NB4 (cell line): ENCODE results near the gene IQCM.

Experiments
- DNase-seq: peaks from one replicate; pipeline ENCODE4 v3.0.0; 2010; ENCODE audit warnings: low read depth
- H3K4me3 ChIP-seq: one replicate; pipeline ENCODE4 v1.5.1; 2011; ENCODE audit warnings: mild to moderate bottlenecking, low read depth, low read length, moderate library complexity
- MYC ChIP-seq: IDR thresholded peaks from 2 replicates; pipeline ENCODE4 v1.6.1; 2011; ENCODE audit warnings: low read depth, low read length
- POLR2A ChIP-seq: IDR thresholded peaks from 2 replicates; pipeline ENCODE4 v1.6.1; 2011; ENCODE audit warnings: mild to moderate bottlenecking; ENCODE audit not compliant: insufficient read length; ENCODE audit errors: extremely low read depth
- TF ChIP-seq, protein P1 (sequence below): IDR thresholded peaks from one replicate; pipeline ENCODE4 v1.5.1; 2012; ENCODE audit warnings: low read depth, low read length
- TF ChIP-seq, protein P2 (sequence below): IDR thresholded peaks from 2 replicates; pipeline ENCODE4 v1.6.1; 2011; ENCODE audit warnings: low read depth, low read length

Gene IQCM

DNA sequence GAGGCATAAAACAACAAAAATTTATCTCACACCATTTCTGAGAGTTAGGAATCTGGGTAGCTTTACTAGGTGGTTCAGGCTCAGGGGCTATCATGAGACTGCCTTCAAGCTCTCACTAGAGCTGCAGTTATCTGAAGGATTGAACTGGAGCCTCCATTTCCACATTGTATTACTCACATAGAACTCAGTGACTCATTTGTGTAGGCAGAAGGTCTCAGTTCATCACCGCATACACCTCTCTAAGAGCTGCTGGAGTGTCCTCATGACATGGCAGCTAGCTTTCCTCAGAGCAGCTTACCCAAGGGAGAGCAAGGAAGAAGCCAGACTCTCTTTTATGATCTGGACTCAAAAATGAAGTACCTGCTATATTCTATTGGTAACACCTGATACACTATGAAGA, 389.2 kb downstream of the IQCM start:
- no peak for DNase-seq
- no peak overlapping the region for H3K4me3 ChIP-seq
- no peak for TF ChIP-seq POLR2A
- TF ChIP-seq, protein P1, sequence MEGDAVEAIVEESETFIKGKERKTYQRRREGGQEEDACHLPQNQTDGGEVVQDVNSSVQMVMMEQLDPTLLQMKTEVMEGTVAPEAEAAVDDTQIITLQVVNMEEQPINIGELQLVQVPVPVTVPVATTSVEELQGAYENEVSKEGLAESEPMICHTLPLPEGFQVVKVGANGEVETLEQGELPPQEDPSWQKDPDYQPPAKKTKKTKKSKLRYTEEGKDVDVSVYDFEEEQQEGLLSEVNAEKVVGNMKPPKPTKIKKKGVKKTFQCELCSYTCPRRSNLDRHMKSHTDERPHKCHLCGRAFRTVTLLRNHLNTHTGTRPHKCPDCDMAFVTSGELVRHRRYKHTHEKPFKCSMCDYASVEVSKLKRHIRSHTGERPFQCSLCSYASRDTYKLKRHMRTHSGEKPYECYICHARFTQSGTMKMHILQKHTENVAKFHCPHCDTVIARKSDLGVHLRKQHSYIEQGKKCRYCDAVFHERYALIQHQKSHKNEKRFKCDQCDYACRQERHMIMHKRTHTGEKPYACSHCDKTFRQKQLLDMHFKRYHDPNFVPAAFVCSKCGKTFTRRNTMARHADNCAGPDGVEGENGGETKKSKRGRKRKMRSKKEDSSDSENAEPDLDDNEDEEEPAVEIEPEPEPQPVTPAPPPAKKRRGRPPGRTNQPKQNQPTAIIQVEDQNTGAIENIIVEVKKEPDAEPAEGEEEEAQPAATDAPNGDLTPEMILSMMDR, result no peak
- no peak for TF ChIP-seq MYC
- TF ChIP-seq, protein P2, sequence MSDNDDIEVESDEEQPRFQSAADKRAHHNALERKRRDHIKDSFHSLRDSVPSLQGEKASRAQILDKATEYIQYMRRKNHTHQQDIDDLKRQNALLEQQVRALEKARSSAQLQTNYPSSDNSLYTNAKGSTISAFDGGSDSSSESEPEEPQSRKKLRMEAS, result no peak

DNA sequence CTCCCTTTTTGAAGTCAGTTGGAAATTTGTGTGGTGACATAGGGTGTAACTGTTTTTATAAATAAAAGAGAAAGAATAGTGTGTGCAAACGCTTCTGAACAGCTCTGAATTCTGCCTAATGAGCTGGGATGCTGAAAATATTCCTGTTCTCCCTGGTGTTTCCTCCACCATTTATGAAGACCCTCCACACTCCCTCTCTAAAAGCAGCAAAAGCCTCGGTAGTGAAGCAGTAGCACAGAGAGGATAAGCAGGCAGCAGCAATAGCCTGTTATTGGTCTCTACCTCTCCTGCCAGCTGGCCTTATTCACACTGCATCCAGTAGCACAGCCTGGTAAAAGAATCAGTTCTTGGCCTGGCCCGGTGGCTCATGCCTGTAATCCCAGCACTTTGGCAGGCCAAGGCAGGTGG, 406.1 kb downstream of the IQCM start:
- TF ChIP-seq POLR2A (no peak), MYC (no peak)
- TF ChIP-seq, protein P1, result no peak
- TF ChIP-seq, protein P2, result no peak
- H3K4me3 ChIP-seq, result no peak overlapping the region
- DNase-seq, result no peak

DNA sequence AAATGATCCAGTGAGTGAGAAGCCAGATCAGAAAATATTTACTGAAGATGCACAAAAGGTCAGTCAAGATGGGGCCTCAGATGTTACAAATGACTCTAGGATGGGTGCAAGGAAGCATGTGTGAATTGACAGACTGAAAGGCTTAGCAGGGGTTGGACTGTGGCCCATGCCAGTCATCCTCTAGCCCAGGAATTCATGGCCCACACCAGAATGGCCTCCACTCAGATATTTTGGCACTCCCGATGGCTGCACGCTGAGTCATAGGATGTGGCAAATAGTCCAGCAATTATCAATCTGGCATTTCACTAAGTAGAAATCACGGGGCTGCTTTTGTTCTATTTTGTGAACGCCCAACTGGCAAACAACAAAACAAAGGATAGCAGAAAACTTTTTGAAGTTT, 406.5 kb downstream of the IQCM start:
- TF ChIP-seq, protein P2, result no peak
- TF ChIP-seq MYC (no peak), POLR2A (no peak)
- TF ChIP-seq, protein P1, result no peak
- no peak for DNase-seq
- no peak overlapping the region for H3K4me3 ChIP-seq

DNA sequence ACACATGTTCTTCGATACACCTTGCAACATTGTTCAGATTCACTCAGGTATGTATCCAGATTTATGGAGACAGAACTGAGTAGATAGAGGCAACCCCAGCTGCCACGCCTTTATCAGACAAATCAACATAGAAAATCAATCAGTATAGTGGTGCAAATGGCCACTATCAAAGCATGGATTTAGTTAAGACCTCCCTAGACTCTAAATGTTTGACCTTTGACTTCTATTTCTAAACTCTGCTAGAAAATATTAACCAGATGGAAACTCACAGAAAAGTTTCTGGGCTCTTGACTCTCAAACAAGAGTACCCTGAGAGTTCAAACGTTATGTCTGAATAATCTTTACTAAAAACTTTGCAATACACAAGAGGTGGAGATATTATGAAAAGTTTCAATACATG, 411.5 kb downstream of the IQCM start:
- no peak for DNase-seq
- TF ChIP-seq MYC, result no peak
- TF ChIP-seq, protein P1, result no peak
- TF ChIP-seq, protein P2, result no peak
- no peak for TF ChIP-seq POLR2A
- H3K4me3 ChIP-seq, result no peak overlapping the region

DNA sequence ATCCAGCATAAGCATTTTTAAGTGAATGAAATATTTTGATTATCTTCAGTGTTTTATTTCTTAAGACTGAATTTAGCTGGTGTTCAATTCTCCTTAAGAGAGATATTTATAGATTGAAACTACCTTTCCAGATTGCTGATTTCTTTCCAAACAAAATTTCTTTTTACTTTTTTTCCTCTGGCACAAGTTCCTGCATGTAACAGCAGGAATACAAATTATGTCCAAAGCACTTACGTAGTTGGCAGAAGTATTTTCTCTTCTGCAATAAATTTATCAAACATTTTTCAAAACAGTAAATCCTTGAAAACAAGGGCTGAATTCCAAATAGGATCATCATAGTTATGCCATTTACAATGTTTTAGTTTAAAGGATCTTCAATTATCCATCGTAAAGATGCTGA, 412.6 kb downstream of the IQCM start:
- DNase-seq, result no peak
- no peak overlapping the region for H3K4me3 ChIP-seq
- TF ChIP-seq, protein P2, result no peak
- no peak for TF ChIP-seq POLR2A
- TF ChIP-seq, protein P1, result no peak
- TF ChIP-seq MYC, result no peak

DNA sequence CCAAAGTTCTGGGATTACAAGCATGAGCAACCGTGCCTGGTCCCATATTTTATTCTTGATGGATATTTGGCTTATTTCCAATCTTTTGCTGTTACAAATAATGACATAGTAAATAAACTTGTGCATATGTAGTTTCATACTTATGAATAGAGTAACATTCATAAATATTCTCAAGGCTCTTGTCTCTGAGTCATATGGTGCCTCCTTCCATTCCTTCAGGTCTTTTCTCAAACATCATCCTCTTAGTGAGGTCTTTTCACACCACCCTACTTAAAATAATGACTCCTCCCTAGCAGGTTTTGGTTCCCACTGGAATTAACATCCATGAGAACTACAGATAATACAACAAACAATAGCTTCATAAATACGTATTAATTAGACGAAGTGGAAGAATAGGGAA, 416.6 kb downstream of the IQCM start:
- DNase-seq, result no peak
- TF ChIP-seq, protein P1, result no peak
- TF ChIP-seq MYC (no peak), POLR2A (no peak)
- TF ChIP-seq, protein P2, result no peak
- no peak overlapping the region for H3K4me3 ChIP-seq
